Sigmoid colon (tissue), 7 donors: ENCODE measurements around the gene ARL5B. TPM values are rescaled to one million over a fixed set of nuclear protein-coding genes. Genes with fewer than 3 reads are reported as not detected.

Source experiments
- DNase-seq: peaks from one replicate; pipeline ENCODE4 v3.0.0-alpha.2; 2019
- H3K27ac ChIP-seq, 4 donors: fragments of 200-600 bp; sonication (generic); one replicate each; pipeline ENCODE4 v1.5.1; 2016 to 2019; ENCODE audit warnings: mild to moderate bottlenecking in 1 of 4
- H3K27me3 ChIP-seq, 3 donors: fragments of 200-600 bp; sonication (generic); one replicate each; pipeline ENCODE4 v1.5.1; 2019; ENCODE audit warnings: mild to moderate bottlenecking in 1 of 3
- H3K36me3 ChIP-seq, 4 donors: fragments of 200-600 bp; sonication (generic); one replicate each; pipeline ENCODE4 v1.5.1; 2016 to 2019
- H3K4me1 ChIP-seq, 4 donors: fragments of 200-600 bp; sonication (generic); one replicate each; pipeline ENCODE4 v1.5.1; 2017 to 2019
- H3K4me3 ChIP-seq, 4 donors: fragments of 200-600 bp; sonication (generic); one replicate each; pipeline ENCODE4 v1.5.1; 2017 to 2019; ENCODE audit warnings: mild to moderate bottlenecking in 2 of 4, moderate library complexity in 1 of 4
- H3K9me3 ChIP-seq, 4 donors: fragments of 200-600 bp in 3 of 4; sonication (generic) in 3 of 4; one replicate each; pipeline versions ENCODE4 v1.5.1 to v1.6.1; 2013 to 2019
- EP300 ChIP-seq, 4 donors: sonication (generic); formaldehyde crosslinking; IDR thresholded peaks; one replicate each; pipeline ENCODE4 v1.6.1; 2017; ENCODE audit warnings: antibody characterized with exemption in 4 of 4
- POLR2A ChIP-seq, 2 donors: fragments of 450-650 bp; IDR thresholded peaks; one replicate each; pipeline ENCODE4 v1.6.1; 2016; ENCODE audit warnings: antibody characterized with exemption in 2 of 2, mild to moderate bottlenecking in 2 of 2, moderate library complexity in 2 of 2
- POLR2AphosphoS5 ChIP-seq, 4 donors: sonication (generic); formaldehyde crosslinking; IDR thresholded peaks; one replicate each; pipeline ENCODE4 v1.6.1; 2017; ENCODE audit warnings: antibody characterized with exemption in 4 of 4
- WGBS, 2 donors: extraction: QIAGEN DNeasy Blood & Tissue Kit; methylation state at CpG; one replicate each; pipeline ENCODE4 v1.1.7; 2013; 5-methylcytosine and 5-hydroxymethylcytosine counted together
- intact Hi-C: fragments of 100-400 bp; cut with DNase I; formaldehyde crosslinking; loops from one replicate; pipeline ENCODE4 v1.15.1; 2023
- polyA plus RNA-seq, 3 donors: library from polyadenylated mRNA; stranded (reverse); fragments of 200-250 nt; gene quantifications; one replicate each; pipeline ENCODE4 v1.2.3, GENCODE V29; 2013
- total RNA-seq, 4 donors: library from RNA; depleted of rRNA; stranded (reverse); fragments of >200 nt; gene quantifications; one replicate each; pipeline ENCODE4 v1.1.0, GENCODE V29; 2016
- TF ChIP-seq, protein P1 (sequence below), 4 experiments: fragments of 450-650 bp in 3 of 4; fragments of 200-600 bp in 1 of 4; IDR thresholded peaks; one replicate each; pipeline ENCODE4 v1.5.1; 2016 to 2019; ENCODE audit warnings: antibody characterized with exemption in 4 of 4, mild to moderate bottlenecking in 3 of 4, moderate library complexity in 2 of 4
- donor health status: healthy with polysubstance abuse.
- donor health status: Bipolar disorder and iron deficiency.
- donor health status: healthy.

ARL5B gene
- total and polyA plus RNA-seq, 7 donors, result 3.0 to 11.2 (median 9.0) TPM

DNA sequence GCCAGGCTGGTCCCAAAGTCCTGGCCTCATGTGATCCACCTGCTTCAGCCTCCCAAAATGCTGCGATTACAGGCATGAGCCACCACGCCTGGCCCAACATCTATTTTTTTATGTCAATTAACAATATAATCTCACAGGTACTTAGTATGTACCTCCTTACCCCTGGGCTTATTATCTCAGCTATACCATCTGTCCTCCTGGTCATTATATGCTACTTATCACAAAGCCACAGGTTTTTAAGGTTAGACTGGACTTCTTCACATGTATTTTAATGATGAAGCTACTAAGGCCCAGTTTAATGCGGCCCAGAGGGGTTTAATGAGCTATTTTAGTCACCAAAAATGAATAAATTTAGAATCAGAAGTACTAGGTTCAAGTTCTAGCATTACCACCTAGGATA is 11.3 kb upstream of the ARL5B start:
- H3K27ac ChIP-seq, result no peak overlapping the region
- no peak overlapping the region for H3K4me3 ChIP-seq
- TF ChIP-seq, protein P1, sequence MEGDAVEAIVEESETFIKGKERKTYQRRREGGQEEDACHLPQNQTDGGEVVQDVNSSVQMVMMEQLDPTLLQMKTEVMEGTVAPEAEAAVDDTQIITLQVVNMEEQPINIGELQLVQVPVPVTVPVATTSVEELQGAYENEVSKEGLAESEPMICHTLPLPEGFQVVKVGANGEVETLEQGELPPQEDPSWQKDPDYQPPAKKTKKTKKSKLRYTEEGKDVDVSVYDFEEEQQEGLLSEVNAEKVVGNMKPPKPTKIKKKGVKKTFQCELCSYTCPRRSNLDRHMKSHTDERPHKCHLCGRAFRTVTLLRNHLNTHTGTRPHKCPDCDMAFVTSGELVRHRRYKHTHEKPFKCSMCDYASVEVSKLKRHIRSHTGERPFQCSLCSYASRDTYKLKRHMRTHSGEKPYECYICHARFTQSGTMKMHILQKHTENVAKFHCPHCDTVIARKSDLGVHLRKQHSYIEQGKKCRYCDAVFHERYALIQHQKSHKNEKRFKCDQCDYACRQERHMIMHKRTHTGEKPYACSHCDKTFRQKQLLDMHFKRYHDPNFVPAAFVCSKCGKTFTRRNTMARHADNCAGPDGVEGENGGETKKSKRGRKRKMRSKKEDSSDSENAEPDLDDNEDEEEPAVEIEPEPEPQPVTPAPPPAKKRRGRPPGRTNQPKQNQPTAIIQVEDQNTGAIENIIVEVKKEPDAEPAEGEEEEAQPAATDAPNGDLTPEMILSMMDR (IDR thresholded peaks at IDR 0.05), result no peak
- no peak for TF ChIP-seq POLR2AphosphoS5 (IDR thresholded peaks at IDR 0.05)
- TF ChIP-seq EP300 (IDR thresholded peaks at IDR 0.05), result no peak
- TF ChIP-seq POLR2A (IDR thresholded peaks at IDR 0.05), result no peak
- WGBS, 2 donors, result 95 to 98% methylated on average over 3 of the region's 3 CpGs
- H3K4me1 ChIP-seq, result peaks cover 0 to 20% (median 16%) of the 10 kb centered on the region in 4 donors
- H3K36me3 ChIP-seq, result peaks cover 0 to 17% (median 0%) of the 10 kb centered on the region in 4 donors
- no peak for DNase-seq
- intact Hi-C loops, result no loop called here
- no peaks in the 10 kb centered on the region for H3K27me3 ChIP-seq
- no peaks in the 10 kb centered on the region for H3K9me3 ChIP-seq

DNA sequence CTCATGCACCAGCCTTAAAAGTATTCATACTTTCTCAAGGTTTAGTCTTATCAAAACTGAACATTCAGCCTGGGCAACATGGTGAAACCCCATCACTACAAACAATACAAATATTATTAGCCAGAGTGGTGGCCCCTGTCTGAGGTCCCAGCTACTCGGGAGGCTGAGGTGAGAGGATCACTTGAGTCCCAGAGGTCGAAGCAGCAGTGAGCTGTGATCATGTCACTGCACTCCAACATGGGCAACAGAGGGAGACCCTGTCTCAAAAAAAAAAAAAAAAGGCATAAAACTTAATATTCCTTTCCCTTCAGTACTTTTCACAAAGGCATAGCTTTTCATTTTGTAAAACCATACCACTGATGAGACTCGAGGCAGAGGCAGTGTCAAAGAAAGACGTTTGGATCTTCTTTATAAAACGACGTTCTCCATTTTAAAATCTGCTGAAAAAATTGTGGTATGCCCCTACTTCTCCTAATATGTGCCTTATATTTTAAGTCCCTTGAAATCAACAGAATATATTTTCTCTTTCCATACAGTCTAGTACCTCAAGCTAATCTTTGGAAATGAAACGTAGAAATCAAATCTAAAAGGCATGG is 9.8 kb upstream of the ARL5B start:
- no peak overlapping the region for H3K4me3 ChIP-seq
- H3K27ac ChIP-seq, result no peak overlapping the region
- WGBS, 2 donors, result 75 to 81% methylated on average over 7 of the region's 7 CpGs
- peaks cover 0 to 17% (median 0%) of the 10 kb centered on the region in 4 donors for H3K36me3 ChIP-seq
- no peak for DNase-seq
- H3K27me3 ChIP-seq, result no peaks in the 10 kb centered on the region
- peaks cover 0 to 20% (median 16%) of the 10 kb centered on the region in 4 donors for H3K4me1 ChIP-seq
- TF ChIP-seq POLR2AphosphoS5 (IDR thresholded peaks at IDR 0.05) (no peak), POLR2A (IDR thresholded peaks at IDR 0.05) (no peak), EP300 (IDR thresholded peaks at IDR 0.05) (no peak)
- TF ChIP-seq, protein P1 (IDR thresholded peaks at IDR 0.05), result no peak
- intact Hi-C loops, result no loop called here
- no peaks in the 10 kb centered on the region for H3K9me3 ChIP-seq

DNA sequence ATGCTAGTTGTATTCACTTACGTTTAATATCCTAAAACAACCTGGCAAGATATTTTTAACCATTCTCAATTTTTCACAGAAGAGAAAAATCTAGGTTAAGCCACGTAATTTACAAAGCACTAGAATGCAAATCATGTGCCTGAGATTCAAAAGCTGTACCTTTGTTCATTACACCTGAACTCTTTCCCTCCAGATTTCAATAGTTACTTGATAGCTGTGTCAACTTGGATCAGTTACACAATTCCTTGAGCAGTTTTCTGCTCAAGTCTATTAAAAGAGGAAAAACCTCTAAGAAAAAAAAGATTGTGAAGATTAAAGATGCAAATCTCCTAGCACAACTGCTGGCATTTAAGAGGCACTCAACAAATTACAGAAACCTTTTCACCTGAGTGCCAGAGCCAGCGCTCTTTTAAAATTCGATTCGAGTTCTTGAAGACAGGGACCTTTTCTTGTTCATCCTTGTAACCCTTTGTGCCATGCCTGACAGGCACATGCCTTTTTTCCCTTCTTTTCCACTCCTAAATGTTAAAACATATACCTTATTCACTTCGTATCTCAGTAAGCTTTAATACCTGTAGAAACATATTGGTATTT is 8.7 kb upstream of the ARL5B start:
- Histone ChIP-seq H3K27me3 (no peaks in the 10 kb centered on the region), H3K4me1 (peaks cover 0 to 20% (median 16%) of the 10 kb centered on the region in 4 donors), H3K27ac (no peak overlapping the region), H3K36me3 (peaks cover 0 to 13% (median 0%) of the 10 kb centered on the region in 4 donors), H3K9me3 (no peaks in the 10 kb centered on the region), H3K4me3 (peak overlapping the region; percentile 53 to 66 (median 65))
- intact Hi-C loops, result no loop called here
- DNase-seq, result no peak
- WGBS, 2 donors, result 2 to 9% methylated on average over 6 of the region's 6 CpGs
- TF ChIP-seq EP300 (IDR thresholded peaks at IDR 0.05), result no peak
- no peak for TF ChIP-seq POLR2AphosphoS5 (IDR thresholded peaks at IDR 0.05)
- TF ChIP-seq, protein P1 (IDR thresholded peaks at IDR 0.05), result no peak

DNA sequence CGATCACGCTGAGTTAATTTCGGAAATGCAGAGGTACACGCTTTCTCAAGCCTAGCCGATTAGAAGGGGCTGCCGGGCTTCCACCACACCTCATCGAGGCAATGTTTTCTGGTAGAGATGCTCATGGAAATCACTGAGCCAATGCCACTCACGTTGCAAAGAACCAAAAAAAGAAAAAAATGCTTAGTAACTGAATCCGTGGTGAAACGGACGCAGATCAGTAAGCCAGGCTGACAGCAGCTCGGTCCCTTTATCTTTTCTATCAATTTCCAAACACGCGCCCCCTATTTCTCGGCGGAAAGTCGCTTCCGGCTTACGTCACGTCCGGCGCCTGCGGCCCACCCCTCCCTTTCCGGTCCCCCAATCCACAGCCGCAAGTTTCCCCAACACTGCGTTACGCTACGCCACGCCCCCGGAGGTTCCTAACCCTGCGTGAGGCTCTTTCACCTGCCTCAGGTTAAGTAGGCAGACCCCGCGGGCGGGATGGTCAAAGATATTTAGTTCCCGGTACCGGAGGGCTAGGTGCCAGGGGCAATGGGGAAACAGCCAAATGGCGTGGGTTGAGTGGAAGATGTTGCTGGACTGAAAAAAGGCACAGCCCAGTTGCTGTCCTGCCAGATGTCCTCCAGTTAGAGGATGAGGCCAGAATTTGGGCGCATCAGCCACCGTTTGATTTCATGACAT is 7.8 kb upstream of the ARL5B start, which contains the start of gene NSUN6:
Gene NSUN6, minus strand, starts transcription at position 264 of the 684 bp plus-strand sequence. CDS start 384 bp downstream, outside the sequence.
- peak; percentile 95 for DNase-seq
- Histone ChIP-seq H3K36me3 (peaks cover 0 to 3% (median 0%) of the 10 kb centered on the region in 4 donors), H3K27me3 (no peaks in the 10 kb centered on the region), H3K9me3 (no peaks in the 10 kb centered on the region), H3K4me1 (peaks cover 0 to 20% (median 16%) of the 10 kb centered on the region in 4 donors), H3K27ac (peak within 1 kb of the TSS; percentile 86 to 91 (median 87)), H3K4me3 (peak within 1 kb of the TSS; percentile 53 to 66 (median 65))
- intact Hi-C loops, result loop anchor here (1.0 kb wide), 1 partner anchor 8 kb away; the partner anchor contains the start of gene ARL5B
- TF ChIP-seq EP300 (IDR thresholded peaks at IDR 0.05) (peak in 2 of 4 donors; percentile 20 to 62), POLR2A (IDR thresholded peaks at IDR 0.05) (peak; percentile 45 to 57), POLR2AphosphoS5 (IDR thresholded peaks at IDR 0.05) (peak; percentile 88 to 91 (median 88))
- TF ChIP-seq, protein P1 (IDR thresholded peaks at IDR 0.05), result no peak
- WGBS, 2 donors, result 0% methylated on average over 39 of the region's 39 CpGs
